ENCODE data around the gene MRPL38. TPM values are rescaled to one million over a fixed set of nuclear protein-coding genes. Genes with fewer than 3 reads are reported as not detected.
"Not testable (repeated sequence)": the region's sequence is repeated elsewhere in the genome, so short reads cannot be mapped to it uniquely, and the experiment has no call there.

Gene MRPL38
- polyA plus RNA-seq, 1 donor: 74.8 TPM

DNA sequence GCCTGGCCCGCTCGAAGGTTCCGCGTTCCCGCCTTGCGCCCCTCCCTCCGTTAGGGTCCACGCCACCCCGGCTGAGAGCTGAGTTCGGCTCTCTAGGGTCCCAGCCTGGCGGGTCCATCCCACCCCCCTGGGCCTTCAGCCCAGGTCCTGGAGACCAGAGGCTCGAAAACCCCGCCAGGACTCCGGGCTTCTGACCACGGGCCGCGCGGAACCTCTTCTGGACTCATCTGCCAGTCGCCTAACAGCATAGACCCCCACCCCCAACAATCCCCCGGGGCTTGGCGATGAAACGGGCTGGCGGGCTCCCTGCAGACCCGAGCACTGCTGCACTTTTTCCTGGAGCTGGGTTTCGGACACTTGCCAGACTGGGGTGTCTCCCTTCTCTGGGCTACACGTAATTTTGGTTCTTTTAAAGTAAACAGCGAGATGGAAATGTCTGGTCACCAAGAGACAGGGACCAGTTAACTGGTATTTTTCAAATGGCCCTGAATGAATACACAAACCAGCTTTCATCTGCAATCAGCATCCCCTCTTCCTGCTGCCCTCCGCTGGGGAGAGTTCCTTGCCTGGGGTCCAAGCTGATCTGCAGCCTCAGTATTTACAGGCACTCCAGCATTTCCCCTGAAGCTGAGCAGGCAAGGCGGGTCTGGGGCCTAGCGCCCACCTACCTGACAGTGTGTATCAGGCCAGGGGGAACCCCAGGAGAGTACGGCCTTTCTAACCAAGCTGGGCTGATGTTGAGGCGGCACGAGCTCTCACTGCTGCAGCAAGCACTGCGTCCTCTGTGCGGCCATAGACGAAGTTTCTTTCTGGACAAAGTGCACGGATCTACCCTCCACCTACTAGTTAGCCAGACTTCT, 7.3 kb downstream of the MRPL38 start:
- DNase-seq: no peak

DNA sequence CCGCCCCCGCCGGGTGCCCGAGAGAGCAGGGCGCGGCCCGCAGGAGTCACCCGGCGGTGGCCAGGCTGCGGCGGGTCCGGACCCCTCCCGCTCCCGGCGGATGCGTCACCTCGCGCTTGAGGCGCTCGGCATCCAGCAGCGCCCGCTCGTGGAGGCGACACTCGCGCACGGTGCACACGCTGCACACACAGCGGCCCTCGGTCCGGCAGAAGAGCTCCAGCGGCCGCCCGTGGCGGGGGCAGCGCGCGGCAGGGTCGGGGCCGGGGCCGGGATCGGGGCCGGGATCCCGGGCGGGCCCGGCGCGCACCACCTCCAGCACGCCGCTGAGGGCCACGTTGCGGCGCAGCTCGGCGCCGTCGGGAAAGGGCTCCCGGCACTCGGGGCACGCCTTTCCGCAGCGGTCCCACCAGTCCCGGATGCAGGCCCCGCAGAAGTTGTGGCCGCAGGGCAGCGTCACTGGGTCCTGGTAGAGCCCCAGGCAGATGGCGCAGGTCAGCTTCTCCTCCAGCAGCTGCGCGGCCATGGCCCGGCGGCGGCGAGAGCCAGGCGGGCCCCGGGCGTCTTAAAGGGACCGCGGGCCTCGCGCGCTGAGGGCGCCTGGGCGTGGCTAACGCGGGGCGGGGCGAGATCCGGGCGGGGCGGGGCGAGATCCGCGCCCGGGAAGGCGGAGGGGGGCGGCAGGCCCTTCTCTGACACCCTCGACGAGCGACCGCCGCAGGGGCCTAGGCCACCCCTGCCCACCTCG, 8.1 kb downstream of the MRPL38 start, which contains the start of gene TRIM65:
TSS of gene TRIM65 (minus strand) at position 537 of the 745 bp plus-strand sequence. CDS start at position 523, 14 bp downstream.
- DNase-seq: no peak

DNA sequence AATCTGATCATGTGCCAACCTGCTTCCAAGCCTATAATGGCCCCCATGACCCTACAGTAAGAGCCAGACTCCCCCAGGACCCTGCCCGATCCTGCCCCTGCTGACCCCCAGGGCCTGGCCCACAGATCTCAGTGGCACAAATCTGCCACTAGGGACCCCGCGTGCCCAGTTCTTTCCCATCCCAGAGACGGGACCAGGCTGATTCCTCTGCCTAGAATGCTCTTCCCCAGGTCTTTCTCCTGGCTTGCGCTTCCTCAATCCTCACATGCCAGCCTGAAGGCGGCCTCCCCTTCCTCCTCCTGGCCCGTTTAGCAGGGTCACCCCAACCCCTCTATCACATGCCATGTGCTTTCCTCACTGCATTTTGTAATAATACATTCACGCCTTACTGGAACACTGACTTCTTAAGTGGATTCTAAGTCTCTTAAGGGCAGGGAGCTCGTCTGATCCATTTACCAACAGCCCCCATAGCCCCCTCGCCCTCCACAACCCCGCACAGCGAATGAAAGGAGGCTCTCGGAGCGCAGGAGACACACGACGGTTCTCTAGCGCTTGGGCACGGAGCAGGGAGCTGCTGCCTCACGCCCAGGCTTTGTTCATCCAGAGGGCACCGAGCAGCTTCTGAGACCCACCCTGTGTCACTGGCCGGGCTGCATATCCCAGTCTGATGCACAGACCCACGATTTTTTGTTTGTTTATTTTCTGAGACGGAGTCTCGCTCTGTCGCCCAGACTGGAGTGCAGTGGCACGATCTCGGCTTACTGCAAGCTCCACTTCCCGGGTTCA, 9.1 kb downstream of the MRPL38 start:
- no peak for DNase-seq

DNA sequence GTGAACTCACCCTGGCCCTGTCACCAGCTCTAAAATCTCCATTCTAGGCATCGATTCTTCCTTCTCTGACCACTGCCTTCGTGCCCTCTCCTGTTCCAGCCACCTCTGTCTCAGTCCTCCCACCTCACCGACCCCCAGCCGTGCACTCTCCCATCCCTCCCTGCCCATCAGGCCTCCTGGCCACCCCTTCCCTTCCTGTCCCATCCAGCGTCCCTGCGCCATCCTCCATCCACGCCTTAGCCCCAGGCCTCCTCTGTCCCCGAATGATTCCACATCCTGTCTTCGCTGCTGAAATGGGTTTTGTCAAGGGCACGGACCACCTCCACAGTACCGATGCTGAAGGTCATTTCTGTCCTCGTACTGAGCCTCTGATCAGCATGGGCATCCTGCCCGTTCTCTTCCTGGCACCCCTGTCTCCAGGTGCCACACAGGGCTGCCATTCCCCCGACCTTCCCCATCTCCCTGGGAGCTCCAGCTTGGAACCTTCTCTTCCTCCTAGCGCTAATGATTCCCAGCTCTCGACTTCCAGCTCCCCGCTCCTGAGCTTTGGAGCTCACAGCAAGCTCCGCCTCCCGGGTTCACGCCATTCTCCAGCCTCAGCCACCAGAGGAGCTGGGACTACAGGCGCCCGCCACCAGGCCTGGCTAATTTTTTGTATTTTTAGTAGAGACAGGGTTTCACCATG, 10.5 kb downstream of the MRPL38 start:
- DNase-seq: no peak

DNA sequence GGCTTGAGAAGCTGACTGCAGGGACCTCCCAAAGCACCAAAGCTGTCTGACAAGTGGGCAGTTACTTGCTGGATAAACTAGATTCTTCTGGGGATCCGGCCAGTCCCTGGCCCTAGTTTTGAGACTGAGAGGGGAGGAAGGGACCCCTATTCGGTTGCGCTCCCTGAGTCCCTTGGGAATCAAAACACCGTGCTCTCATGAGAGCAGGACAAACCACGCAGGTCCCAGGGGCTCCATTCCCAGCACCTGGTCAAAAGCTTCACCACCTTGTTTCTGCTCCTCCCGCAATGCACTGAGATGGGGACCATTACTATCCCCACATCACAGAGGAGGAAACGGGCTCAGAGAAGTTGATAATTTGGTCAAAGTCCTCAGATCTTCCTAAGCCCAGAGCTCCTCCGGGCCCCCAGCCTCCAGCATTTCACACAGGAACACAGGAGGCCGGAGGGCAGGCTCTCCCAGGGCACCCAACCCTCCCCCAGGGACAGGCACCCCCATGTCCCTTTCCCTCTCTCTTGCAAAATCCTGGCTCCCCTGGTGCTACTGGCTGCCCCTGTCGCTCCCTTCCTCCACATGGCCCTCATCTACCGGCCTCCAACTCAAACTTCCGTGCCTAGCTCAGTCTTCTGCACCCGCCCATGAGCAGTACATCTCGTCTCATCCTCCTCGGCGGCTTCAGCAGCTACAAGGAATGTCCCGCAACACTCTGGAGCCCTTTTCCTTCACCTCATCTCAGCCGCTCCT, 11.2 kb downstream of the MRPL38 start:
- DNase-seq: no peak

DNA sequence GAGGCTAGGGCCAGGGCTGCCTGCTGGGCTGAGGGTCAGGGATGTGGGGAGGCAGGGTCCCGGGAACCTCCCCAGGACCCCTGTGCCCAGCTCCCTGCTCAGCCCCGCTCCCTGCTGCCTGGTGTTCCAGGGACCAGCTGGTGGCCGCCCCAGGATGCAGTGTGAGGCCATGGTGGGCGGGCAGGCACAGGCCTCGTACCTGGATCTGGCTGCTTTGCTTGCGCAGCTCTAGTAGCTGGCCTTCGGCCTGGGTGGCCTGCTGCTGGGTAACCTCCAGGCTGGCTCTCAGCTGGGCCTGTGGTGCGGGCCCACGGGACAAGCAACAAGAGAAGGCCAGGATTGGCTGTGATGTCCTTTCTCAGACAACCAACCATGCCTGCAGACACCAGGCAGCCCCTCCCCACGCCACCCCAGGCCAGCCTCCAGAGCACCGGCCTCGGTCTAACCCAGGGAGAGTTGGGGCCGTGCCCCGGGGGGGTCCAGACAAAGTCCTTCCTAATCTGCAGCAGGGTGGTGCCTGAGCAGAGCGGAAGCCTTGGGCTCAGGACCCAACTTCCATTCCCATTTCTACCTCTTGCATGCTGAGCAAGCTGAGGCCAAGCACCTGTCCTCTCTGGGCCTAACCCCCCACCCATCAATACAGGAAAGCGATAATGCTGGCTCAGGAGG, 12.0 kb downstream of the MRPL38 start:
- no peak for DNase-seq

DNA sequence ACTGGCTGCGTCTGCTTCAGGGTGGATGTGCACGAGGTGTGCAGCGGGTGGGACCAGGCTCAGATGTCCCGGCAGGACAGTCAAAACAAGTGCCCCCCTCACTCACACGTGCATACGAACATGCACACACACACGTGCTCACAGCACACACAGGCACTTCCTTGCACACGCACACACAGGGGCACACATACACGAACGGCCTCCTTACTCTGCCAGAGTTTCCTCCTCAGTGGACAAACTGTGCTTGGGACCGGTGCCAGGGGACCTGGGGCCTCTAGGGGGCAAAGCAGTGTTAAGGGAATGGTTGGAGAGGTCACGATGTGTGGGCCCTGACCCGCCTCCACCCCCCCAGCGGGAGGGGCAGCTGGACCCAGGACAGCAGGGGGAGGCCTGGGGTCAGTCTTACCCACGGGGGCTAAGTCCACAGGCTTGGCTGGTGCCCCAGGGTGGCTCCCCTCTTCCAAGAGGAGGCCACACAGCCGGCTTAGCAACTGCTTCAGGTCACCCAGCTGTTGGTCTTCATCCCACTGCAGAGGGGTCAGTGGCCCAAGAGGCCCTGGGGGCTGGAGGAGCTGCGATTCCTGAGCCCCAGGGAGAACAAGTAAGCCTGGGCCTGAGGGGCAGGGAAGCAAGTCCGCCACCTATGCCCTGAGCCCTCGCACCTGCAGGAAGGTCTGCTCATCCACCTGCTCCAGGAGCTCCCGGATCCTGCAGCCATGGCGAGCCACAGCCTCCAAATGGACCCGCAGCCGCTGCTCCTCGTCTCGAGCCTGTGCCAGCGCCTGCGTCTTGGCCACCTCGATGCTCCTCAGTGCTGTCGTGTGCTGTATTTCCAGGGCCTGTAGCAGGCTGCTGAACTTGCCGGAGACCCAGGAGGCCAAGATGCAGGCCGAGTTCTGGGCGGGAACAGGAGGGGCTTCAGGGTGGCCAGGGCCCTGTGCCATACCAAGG, 12.8 kb downstream of the MRPL38 start:
- DNase-seq: no peak

DNA sequence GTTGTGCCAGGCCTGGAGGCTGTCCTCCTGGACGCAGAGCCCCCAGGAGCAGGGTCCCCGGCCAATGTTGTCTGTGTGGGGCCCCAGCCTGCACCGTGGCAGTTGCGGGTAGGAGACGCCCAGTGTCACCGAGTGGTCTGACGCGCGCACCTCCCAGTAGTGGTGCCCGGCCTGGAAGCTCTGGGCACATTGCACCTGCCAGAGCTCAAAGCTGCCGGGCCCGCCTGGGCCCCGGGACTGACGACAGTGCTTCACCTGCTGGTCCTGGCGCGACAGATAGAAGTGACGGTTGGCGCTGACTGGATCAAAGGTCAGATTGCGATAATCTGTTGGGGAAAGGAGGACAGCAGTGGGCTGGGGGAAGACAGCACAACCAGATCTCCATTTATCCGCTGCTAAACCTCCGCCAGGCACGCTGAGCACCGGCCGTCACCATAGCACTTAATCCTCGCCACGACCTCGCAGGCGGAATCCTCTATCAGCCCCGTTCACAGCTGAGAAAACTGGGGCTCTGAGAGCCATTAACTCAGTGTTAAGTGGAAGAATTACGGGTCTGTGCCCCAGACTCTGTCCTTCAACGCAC, 13.6 kb downstream of the MRPL38 start:
- no peak for DNase-seq

DNA sequence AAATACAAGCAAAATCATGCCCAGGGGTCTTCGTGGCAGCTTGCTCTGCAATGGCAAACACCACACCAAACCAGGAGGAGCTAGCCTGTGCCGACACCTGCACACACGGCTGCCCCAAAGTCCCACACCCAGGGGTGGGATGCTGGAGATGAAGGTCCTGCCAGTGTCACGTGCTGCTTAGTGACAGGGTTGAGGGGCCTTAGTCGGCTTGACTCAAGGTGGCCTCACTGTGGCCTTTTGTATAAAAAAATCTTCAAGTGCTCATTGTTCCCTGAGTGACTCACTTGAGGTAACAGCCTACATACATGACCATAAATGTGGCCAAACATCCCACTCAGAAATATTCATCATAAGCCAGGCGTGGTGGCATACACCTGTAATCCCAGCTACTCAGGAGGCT, 15.2 kb downstream of the MRPL38 start:
- no peak for DNase-seq

DNA sequence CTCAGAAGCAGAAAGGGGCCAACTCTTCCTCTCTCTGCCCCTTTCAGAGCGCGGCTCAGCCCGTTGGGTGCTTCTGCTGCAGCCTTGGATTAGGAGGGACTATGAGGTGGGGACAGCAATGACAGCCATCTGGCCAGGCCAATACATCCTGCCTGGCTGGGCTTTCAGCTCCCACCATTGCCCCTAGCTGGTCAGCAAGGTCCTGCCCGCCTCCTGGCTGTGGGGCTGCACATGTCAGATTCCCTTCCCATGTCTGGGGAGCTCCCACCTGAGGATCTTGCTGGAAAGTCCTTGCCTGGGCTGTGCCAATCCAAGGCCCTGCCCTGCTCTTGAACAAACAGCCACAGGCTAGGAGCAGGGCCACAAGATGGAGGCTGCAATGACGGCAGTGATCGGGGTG, 16.2 kb downstream of the MRPL38 start:
- no peak for DNase-seq

DNA sequence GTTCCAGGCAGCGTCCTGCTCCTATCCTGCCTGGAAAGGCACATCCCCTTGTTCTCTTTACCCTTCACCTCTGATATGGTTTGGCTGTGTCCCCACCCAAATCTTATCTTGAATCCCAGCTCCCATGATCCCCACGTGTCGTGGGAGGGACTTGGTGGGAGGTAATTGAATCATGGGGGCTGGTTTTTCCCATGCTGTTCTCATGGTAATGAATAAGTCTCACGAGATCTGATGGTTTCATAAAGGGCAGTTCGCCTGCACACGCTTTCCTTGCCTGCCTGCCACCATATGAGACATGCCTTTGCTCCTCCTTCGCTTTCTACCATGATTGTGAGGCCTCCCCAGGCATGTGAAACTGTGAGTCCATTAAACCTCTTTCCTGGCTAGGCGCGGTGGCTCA, 18.8 kb downstream of the MRPL38 start:
- DNase-seq: not testable (repeated sequence)

DNA sequence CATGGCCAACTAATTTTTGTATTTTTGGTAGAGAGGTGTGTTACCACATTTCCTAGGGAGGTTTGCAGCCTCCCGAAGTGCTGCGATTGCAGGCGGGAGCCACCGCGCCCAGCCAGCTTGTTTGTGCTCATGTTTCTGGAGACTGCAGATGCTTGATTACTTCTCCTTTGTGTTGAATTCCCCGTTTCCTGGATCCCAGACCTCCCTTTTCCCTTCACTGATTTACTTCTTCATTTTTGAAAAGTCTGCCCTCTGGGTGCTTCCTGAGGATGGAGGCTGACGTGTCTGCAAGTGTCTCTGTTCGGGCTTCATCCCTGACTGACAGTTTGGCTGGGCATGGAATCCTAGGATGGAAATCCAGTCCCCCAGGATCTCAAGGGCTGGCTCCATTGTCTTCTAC, 19.3 kb downstream of the MRPL38 start:
- DNase-seq: no peak

DNA sequence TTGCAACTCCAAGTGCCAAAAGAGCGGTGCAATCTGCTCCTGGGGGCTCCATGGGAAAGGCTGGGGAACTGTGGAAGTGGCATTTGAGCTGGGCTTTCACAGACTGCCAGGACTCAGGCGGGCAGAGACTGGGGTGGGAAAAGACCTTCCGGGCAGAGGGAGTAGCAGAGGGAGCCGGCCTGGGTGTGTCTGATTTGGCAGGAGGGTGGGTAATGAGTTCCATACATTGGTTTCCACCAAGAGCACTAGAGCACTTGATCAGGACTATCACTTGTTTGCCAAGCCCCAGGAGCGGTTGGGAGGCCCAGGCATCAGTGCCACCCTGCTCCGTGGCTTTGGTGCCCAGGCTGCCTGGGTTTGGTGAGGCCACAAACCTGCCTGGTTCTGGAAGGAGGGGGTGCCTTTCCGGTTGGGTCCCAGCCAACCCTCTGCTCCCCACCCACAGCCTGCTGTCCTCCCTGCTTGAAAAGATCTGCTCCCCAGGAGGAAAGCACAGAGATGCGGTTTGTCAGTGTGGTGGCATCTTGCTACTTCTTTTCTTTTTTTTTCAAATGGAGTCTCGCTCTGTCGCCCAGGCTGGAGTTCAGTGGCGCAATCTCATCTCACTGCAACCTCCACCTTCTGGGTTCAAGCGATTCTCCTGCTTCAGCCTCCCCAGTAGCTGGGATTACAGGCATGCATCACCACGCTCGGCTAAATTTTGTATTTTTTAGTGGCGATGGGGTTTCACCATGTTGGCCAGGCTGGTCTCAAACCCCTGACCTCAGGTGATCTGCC, 22.8 kb downstream of the MRPL38 start:
- DNase-seq: no peak

DNA sequence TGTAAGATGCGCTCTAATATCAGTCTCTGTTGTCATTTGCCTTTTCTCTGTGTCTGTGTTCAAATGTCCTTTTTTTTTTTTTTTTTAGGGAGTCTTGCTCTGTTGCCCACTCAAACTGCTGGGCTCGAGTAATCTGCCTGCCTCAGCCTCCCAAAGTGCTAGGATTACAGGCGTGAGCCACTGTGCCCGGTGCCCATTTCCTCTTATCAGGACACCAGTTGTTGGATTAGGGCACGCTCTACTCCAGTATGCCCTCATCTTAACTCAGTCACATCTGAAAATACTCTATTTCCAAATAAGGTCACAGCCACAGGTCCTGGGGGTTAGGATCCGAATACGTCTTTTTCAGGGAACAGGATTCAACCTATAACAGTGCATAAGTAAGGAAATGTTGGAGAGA, 24.4 kb downstream of the MRPL38 start:
- DNase-seq: no peak

DNA sequence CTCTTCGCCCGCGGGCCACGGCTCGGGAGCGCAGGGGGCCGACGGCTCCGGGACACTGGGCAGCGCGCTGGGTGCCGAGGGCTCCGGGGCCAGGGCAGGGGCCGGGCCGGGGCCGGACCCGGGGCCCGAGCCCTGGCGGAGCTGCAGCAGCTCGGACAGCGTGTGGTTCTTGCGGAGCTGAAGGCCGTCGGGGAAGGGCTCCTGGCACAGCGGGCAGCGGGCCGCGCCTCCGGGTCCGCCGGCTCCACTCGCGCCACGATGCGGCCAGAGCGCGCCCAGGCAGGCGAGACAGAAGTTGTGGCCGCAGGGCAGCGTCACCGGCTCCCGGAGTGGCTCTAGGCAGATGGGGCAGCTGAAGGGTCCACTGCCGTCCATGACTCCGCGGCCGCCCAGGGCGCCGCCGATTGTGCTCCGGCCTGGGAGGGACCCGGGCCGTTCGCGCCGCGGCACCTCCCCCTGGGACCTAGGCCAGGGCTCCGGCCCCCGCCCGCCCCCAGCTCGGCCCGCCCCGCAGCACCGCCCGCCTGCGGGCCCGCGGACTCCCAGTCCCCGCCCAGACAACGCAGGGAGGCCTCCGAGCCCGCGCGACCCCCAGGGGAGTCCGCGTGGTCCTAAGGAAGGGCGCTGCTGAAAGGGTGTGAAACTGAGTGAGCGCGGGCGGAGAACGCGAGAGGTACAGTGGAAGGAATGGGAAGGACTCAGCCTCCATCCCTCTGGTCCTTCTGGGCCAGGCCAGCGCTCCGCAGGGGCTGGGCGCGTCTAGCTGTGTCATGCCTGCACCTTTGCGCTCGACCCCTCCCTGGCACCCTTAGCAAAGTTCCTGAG, 26.3 kb downstream of the MRPL38 start, which contains the start of gene TRIM47:
TSS of gene TRIM47 (minus strand) at position 408 of the 825 bp plus-strand sequence. CDS start at position 375, 33 bp downstream.
- DNase-seq: no peak

DNA sequence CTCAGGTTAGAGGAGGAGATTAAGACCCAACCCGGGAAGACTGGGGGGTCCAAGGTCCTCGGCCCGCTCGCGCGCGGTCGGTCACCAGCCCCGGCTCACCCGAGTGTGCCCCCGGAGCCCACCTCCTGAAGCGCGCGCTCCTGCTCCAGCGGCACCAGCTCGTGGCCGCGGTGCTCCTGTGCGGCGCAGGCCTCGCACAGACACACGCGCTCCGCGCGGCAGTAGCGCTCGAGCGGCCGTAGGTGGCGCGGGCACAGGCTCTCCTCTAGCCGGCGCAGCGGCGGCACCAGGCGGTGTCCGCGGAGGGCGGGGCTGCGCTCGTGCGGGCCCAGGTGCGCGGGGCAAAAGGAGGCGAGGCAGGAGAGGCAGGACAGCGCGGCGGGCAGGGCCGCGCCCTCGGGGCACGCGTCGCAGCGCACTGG, 26.9 kb downstream of the MRPL38 start:
- no peak for DNase-seq
